ENCODE measurements around the gene ZNF318.

DNA sequence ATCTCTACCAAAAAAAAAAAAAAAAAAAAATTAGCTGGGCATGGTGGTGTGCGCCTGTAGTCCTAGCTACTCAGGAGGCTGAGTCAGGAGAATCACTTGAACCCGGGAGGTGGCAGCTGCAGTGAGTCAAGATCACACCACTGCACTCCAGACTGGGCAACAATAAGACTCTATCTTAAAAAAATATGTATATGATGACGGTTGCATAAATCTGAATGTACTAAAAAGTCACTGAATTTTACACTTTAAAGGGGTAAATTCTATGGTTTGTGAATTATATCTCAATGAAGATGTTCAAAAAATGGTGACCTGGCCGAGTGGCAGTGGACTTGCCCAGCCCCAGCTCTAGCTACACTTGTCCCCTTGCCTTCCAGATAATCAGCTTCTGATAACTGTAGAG is 47.5 kb upstream of the ZNF318 start:
- TF ChIP-seq, protein P1, sequence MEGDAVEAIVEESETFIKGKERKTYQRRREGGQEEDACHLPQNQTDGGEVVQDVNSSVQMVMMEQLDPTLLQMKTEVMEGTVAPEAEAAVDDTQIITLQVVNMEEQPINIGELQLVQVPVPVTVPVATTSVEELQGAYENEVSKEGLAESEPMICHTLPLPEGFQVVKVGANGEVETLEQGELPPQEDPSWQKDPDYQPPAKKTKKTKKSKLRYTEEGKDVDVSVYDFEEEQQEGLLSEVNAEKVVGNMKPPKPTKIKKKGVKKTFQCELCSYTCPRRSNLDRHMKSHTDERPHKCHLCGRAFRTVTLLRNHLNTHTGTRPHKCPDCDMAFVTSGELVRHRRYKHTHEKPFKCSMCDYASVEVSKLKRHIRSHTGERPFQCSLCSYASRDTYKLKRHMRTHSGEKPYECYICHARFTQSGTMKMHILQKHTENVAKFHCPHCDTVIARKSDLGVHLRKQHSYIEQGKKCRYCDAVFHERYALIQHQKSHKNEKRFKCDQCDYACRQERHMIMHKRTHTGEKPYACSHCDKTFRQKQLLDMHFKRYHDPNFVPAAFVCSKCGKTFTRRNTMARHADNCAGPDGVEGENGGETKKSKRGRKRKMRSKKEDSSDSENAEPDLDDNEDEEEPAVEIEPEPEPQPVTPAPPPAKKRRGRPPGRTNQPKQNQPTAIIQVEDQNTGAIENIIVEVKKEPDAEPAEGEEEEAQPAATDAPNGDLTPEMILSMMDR (IDR thresholded peaks at IDR 0.05; ENCODE audit: low read depth, low read length, poor library complexity, severe bottlenecking): no peak
- no peak for TF ChIP-seq EZH2phosphoT487 (IDR thresholded peaks at IDR 0.05; ENCODE audit: borderline replicate concordance, low read length)
